IMR-90 (cell line): ENCODE results near the gene PEX10. TPM values are rescaled to one million over a fixed set of nuclear protein-coding genes. Genes with fewer than 3 reads are reported as not detected.

ENCODE experiments used
- ATAC-seq: fragments of 200-7000 bp; cut with Tn5 transposase; 2 replicates; pipeline ENCODE4 v1.9.1; 2020; ENCODE audit warnings: low read depth, mild to moderate bottlenecking, moderate library complexity
- BruUV-seq: library from RNA; stranded (reverse); fragments of 400-500 nt; replicated peaks from 2 replicates; lab custom pipeline; 2021; lab: Mats Ljungman, UMichigan
- CTCF ChIA-PET: fragments of 300-600 bp; formaldehyde crosslinking; extraction: SDS; loops from one replicate; lab custom pipeline; 2021; ENCODE audit warnings: antibody characterized with exemption; lab: Yijun Ruan, JAX
- POLR2A ChIA-PET: fragments of 300-600 bp; sonication (Branson Sonifier 250); formaldehyde crosslinking; loops from one replicate; lab custom pipeline; 2022; ENCODE audit warnings: antibody characterized with exemption; ENCODE audit not compliant: unreplicated experiment; lab: Charles Lee
- DNase-seq: peaks from one replicate; pipeline ENCODE4 v3.0.0; 2013
- H2AFZ ChIP-seq: replicated peaks from 2 replicates; pipeline ENCODE3; 2013; ENCODE audit warnings: low read length, mild to moderate bottlenecking; ENCODE audit not compliant: poor library complexity
- H2AK5ac ChIP-seq: 2 replicates; pipeline ENCODE4 v1.6.1; 2013; ENCODE audit warnings: low read depth, low read length, inconsistent platforms
- H2AK9ac ChIP-seq: replicated peaks from 2 replicates; pipeline ENCODE3; 2013; ENCODE audit warnings: mild to moderate bottlenecking, low read depth, low read length, moderate library complexity; ENCODE audit not compliant: poor library complexity
- H2BK120ac ChIP-seq: 2 replicates; pipeline ENCODE4 v1.6.1; 2013; ENCODE audit warnings: low read depth, low read length, inconsistent platforms
- H2BK15ac ChIP-seq: 3 replicates; pipeline ENCODE4 v1.6.1; 2013; ENCODE audit warnings: low read depth, low read length, inconsistent platforms
- H2BK20ac ChIP-seq: 2 replicates; pipeline ENCODE4 v1.6.1; 2013; ENCODE audit warnings: low read depth, mild to moderate bottlenecking, inconsistent platforms, low read length, moderate library complexity
- H2BK5ac ChIP-seq: 2 replicates; pipeline ENCODE4 v1.6.1; 2013; ENCODE audit warnings: mild to moderate bottlenecking, low read depth, low read length, inconsistent platforms; ENCODE audit not compliant: poor library complexity, severe bottlenecking
- H3K14ac ChIP-seq: replicated peaks from 2 replicates; pipeline ENCODE4 v1.6.1; 2013; ENCODE audit warnings: low read depth, low read length, inconsistent platforms
- H3K18ac ChIP-seq: 2 replicates; pipeline ENCODE4 v1.6.1; 2013; ENCODE audit warnings: low read depth, low read length, control low read depth
- H3K23ac ChIP-seq: 2 replicates; pipeline ENCODE4 v1.6.1; 2013; ENCODE audit warnings: low read depth, low read length, inconsistent platforms
- H3K27ac ChIP-seq: 2 replicates; pipeline ENCODE4 v1.5.1; 2013; ENCODE audit warnings: mild to moderate bottlenecking, control low read depth, low read length; ENCODE audit not compliant: insufficient read depth
- H3K27me3 ChIP-seq: 2 replicates; pipeline ENCODE4 v1.6.1; 2013; ENCODE audit warnings: low read length; ENCODE audit not compliant: control insufficient read depth, insufficient read depth
- H3K36me3 ChIP-seq: 2 replicates; pipeline ENCODE4 v1.6.1; 2013; ENCODE audit warnings: low read length, mixed read lengths; ENCODE audit not compliant: control insufficient read depth, insufficient read depth
- H3K4ac ChIP-seq: 2 replicates; pipeline ENCODE4 v1.6.1; 2013; ENCODE audit warnings: low read depth, low read length, inconsistent platforms
- H3K4me1 ChIP-seq: 2 replicates; pipeline ENCODE4 v1.6.1; 2013; ENCODE audit warnings: low read length, mixed read lengths; ENCODE audit not compliant: control insufficient read depth, insufficient read depth
- H3K4me2 ChIP-seq: 2 replicates; pipeline ENCODE4 v1.6.1; 2013; ENCODE audit warnings: low read depth, mild to moderate bottlenecking, control low read depth, low read length, moderate library complexity
- H3K4me3 ChIP-seq: 2 replicates; pipeline ENCODE4 v1.5.1; 2013; ENCODE audit warnings: low read depth, mild to moderate bottlenecking, control low read depth, low read length, moderate library complexity; ENCODE audit not compliant: insufficient read depth
- H3K56ac ChIP-seq: 2 replicates; pipeline ENCODE4 v1.6.1; 2013; ENCODE audit warnings: low read length, inconsistent platforms; ENCODE audit not compliant: insufficient read depth; ENCODE audit errors: extremely low read depth
- H3K79me1 ChIP-seq, 2 experiments: 2 replicates each; pipeline ENCODE4 v1.6.1; 2013; ENCODE audit warnings: low read length in 2 of 2, inconsistent platforms in 1 of 2, low read depth in 1 of 2
- H3K9ac ChIP-seq: 2 replicates; pipeline ENCODE4 v1.6.1; 2013; ENCODE audit warnings: low read depth, low read length, control low read depth
- H3K9me1 ChIP-seq: 2 replicates; pipeline ENCODE4 v1.6.1; 2013; ENCODE audit warnings: low read length, inconsistent platforms; ENCODE audit not compliant: insufficient read depth
- H3K9me3 ChIP-seq: 2 replicates; pipeline ENCODE4 v1.6.1; 2013; ENCODE audit warnings: low read length; ENCODE audit not compliant: control insufficient read depth, insufficient read depth
- H4K20me1 ChIP-seq: 2 replicates; pipeline ENCODE4 v1.6.1; 2013; ENCODE audit warnings: low read length, inconsistent platforms; ENCODE audit not compliant: insufficient read depth
- H4K5ac ChIP-seq: 2 replicates; pipeline ENCODE4 v1.6.1; 2013; ENCODE audit warnings: mild to moderate bottlenecking, low read depth, low read length, control low read depth
- H4K8ac ChIP-seq, 2 experiments: 2 replicates each; pipeline ENCODE4 v1.6.1; 2013; ENCODE audit warnings: low read depth in 2 of 2, low read length in 2 of 2, control low read depth in 1 of 2, inconsistent platforms in 1 of 2
- H4K91ac ChIP-seq: 2 replicates; pipeline ENCODE4 v1.6.1; 2013; ENCODE audit warnings: low read depth, low read length, inconsistent platforms; ENCODE audit not compliant: insufficient read depth
- BHLHE40 ChIP-seq: fragments of 150-350 bp; IDR thresholded peaks from 2 replicates; pipeline ENCODE4 v1.6.1; 2016; ENCODE audit warnings: mild to moderate bottlenecking, low read depth, low read length
- CEBPB ChIP-seq: IDR thresholded peaks from 2 replicates; pipeline ENCODE4 v1.6.1; 2012; ENCODE audit warnings: low read depth, low read length, improper control_type of control experiment
- CHD1 ChIP-seq: IDR thresholded peaks from 2 replicates; pipeline ENCODE4 v1.6.1; 2012; ENCODE audit warnings: low read depth, low read length, improper control_type of control experiment
- FOS ChIP-seq: fragments of 150-350 bp; IDR thresholded peaks from 2 replicates; pipeline ENCODE4 v1.6.1; 2016; ENCODE audit warnings: low read depth, low read length
- MAFK ChIP-seq: IDR thresholded peaks from 2 replicates; pipeline ENCODE4 v1.6.1; 2012; ENCODE audit warnings: low read depth, low read length, improper control_type of control experiment
- MAZ ChIP-seq: IDR thresholded peaks from 2 replicates; pipeline ENCODE4 v1.6.1; 2012; ENCODE audit warnings: low read depth, mild to moderate bottlenecking, low read length, improper control_type of control experiment, moderate library complexity, borderline replicate concordance
- MXI1 ChIP-seq: IDR thresholded peaks from 2 replicates; pipeline ENCODE4 v1.6.1; 2012; ENCODE audit warnings: low read depth, mild to moderate bottlenecking, low read length, moderate library complexity, borderline replicate concordance
- NFE2L2 ChIP-seq: fragments of 150-350 bp; IDR thresholded peaks from 2 replicates; pipeline ENCODE4 v1.6.1; 2016; ENCODE audit warnings: low read depth, mild to moderate bottlenecking, low read length
- POLR2A ChIP-seq: IDR thresholded peaks from 2 replicates; pipeline ENCODE4 v1.6.1; 2012; ENCODE audit warnings: mild to moderate bottlenecking, low read depth, low read length
- RAD21 ChIP-seq: IDR thresholded peaks from 2 replicates; pipeline ENCODE4 v1.6.1; 2012; ENCODE audit warnings: low read length, improper control_type of control experiment
- RCOR1 ChIP-seq: IDR thresholded peaks from 2 replicates; pipeline ENCODE4 v1.6.1; 2012; ENCODE audit warnings: mild to moderate bottlenecking, low read length, improper control_type of control experiment; ENCODE audit not compliant: insufficient replicate concordance
- RFX5 ChIP-seq: IDR thresholded peaks from 2 replicates; pipeline ENCODE4 v1.8.0; 2012; ENCODE audit warnings: low read depth, mild to moderate bottlenecking, low read length, moderate library complexity
- SMC3 ChIP-seq: fragments of 150-350 bp; IDR thresholded peaks from 2 replicates; pipeline ENCODE4 v1.6.1; 2016; ENCODE audit warnings: low read depth, mild to moderate bottlenecking, antibody characterized with exemption, low read length, moderate library complexity
- WGBS, 2 experiments: methylation state at CpG; one replicate each; pipeline versions ENCODE4 v1.1.5 to v1.1.7; 2013; ENCODE audit warnings: missing lambda C conversion rate in 2 of 2; ENCODE audit not compliant: insufficient read length in 1 of 2; ENCODE audit errors: extremely low coverage in 2 of 2; 5-methylcytosine and 5-hydroxymethylcytosine counted together
- dilution Hi-C: fragments of 300-500 bp; cut with HindIII; formaldehyde crosslinking; loops from one replicate; pipeline ENCODE4 v1.14.3; 2018; ENCODE audit warnings: low sequenced_read_pairs; ENCODE audit not compliant: unreplicated experiment
- in situ Hi-C: fragments of 300-500 bp; cut with MboI; formaldehyde crosslinking; loops from 3 replicates; pipeline ENCODE4 v1.14.3; 2019; ENCODE audit warnings: low sequenced_read_pairs, inconsistent platforms, mixed read lengths
- intact Hi-C: fragments of 100-400 bp; cut with micrococcal nuclease; formaldehyde crosslinking; loops from 2 replicates; pipeline ENCODE4 v1.10.0; 2022
- polyA plus RNA-seq, 3 experiments: library from polyadenylated mRNA; depleted of rRNA; stranded (reverse); fragments of >200 nt; gene quantifications; 2 replicates each; pipeline ENCODE4 v1.2.3, GENCODE V29; 2012; ENCODE audit warnings: low replicate concordance in 1 of 3
- total RNA-seq: library from RNA; depleted of rRNA; stranded (reverse); fragments of >200 nt; gene quantifications from 2 replicates; pipeline ENCODE4 v1.2.3, GENCODE V29; 2012
- TF ChIP-seq, protein P1 (sequence below): fragments of 150-350 bp; IDR thresholded peaks from 2 replicates; pipeline ENCODE4 v1.6.1; 2016; ENCODE audit warnings: low read depth, mild to moderate bottlenecking, low read length, moderate library complexity, borderline replicate concordance
- TF ChIP-seq, protein P2 (sequence below): fragments of 150-350 bp; IDR thresholded peaks from 2 replicates; pipeline ENCODE4 v1.6.1; 2017; ENCODE audit warnings: mild to moderate bottlenecking, antibody characterized with exemption, low read length, low read depth
- TF ChIP-seq, protein P3 (sequence below): conservative IDR thresholded peaks from 2 replicates; pipeline ENCODE4 v1.5.1; 2012; ENCODE audit warnings: mild to moderate bottlenecking, low read depth, low read length, improper control_type of control experiment

The PEX10 gene
- total and polyA plus RNA-seq, 2 of the 4 experiments (the other 2 are of a cell fraction), result 16.9 to 19.7 TPM

DNA sequence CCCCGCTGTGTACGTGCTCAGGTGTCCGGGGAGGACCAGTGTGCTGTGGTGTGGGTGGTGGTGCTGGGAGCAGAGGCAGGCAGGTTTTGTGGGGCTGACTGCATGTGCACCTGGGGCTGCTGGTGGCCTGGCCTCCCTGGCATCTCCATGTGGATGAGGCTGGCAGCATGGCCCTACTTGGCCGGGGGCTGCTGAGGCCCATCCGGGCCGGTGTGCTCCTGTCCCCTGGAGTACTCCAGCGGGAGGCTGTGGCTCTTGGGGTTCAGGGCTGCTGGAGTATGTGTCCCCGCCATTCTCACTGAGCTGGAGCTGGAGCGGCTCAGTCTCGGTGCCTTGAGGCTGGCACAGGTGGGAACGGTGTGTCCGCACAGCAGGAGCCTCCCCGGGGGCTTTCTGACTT lies 20.8 kb upstream of the PEX10 start:
- Histone ChIP-seq H3K9me1 (no peaks in the 10 kb centered on the region), H3K27me3 (peaks cover 50% of the 10 kb centered on the region), H3K4ac (no peak overlapping the region), H3K27ac (no peak overlapping the region), H2BK5ac (no peak overlapping the region), H3K9ac (no peak overlapping the region), H3K9me3 (peaks cover 5% of the 10 kb centered on the region; the same call in 1 of the 2 replicates), H2AK5ac (no peak overlapping the region), H4K91ac (no peak overlapping the region), H3K4me2 (no peak overlapping the region), H2AK9ac (no peak overlapping the region), H2BK120ac (no peak overlapping the region), H3K4me1 (no peaks in the 10 kb centered on the region), H2BK15ac (no peak overlapping the region), H3K36me3 (no peaks in the 10 kb centered on the region), H4K20me1 (no peaks in the 10 kb centered on the region; the same call in 1 of the 2 replicates), H3K18ac (no peak overlapping the region), H3K23ac (no peak overlapping the region), H3K56ac (no peak overlapping the region), H2AFZ (no peak overlapping the region), H2BK20ac (no peak overlapping the region), H3K79me1 (no peaks in the 10 kb centered on the region), H3K14ac (no peak overlapping the region), H4K5ac (no peak overlapping the region), H4K8ac (no peak overlapping the region), H3K4me3 (no peak overlapping the region)
- CTCF ChIA-PET, result no interaction called here
- dilution Hi-C loops (no loop called here), in situ Hi-C loops (loop anchor here (25.0 kb wide), 1 partner anchor 629 kb away; the partner anchor contains the start of gene PRDM16), intact Hi-C loops (loop anchor here (5.0 kb wide), 1 partner anchor 114 kb away; no protein-coding TSS in a partner anchor)
- ATAC-seq (no peak), DNase-seq (no peak)
- WGBS, 2 experiments, result 64% methylated on average over 7 of the region's 13 CpGs; no CpG with 5 or more reads in 1 of the 2 experiments
- BruUV-seq, result no TSS peak
- no peak for TF ChIP-seq BHLHE40
- TF ChIP-seq CHD1, result no peak
- TF ChIP-seq, protein P1, sequence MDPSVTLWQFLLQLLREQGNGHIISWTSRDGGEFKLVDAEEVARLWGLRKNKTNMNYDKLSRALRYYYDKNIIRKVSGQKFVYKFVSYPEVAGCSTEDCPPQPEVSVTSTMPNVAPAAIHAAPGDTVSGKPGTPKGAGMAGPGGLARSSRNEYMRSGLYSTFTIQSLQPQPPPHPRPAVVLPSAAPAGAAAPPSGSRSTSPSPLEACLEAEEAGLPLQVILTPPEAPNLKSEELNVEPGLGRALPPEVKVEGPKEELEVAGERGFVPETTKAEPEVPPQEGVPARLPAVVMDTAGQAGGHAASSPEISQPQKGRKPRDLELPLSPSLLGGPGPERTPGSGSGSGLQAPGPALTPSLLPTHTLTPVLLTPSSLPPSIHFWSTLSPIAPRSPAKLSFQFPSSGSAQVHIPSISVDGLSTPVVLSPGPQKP, result no peak
- no peak for TF ChIP-seq RFX5
- TF ChIP-seq, protein P2, sequence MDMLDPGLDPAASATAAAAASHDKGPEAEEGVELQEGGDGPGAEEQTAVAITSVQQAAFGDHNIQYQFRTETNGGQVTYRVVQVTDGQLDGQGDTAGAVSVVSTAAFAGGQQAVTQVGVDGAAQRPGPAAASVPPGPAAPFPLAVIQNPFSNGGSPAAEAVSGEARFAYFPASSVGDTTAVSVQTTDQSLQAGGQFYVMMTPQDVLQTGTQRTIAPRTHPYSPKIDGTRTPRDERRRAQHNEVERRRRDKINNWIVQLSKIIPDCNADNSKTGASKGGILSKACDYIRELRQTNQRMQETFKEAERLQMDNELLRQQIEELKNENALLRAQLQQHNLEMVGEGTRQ, result no peak
- no peak for TF ChIP-seq CEBPB
- no peak for TF ChIP-seq MAFK
- TF ChIP-seq MAZ, result no peak
- no peak for TF ChIP-seq SMC3
- no peak for TF ChIP-seq NFE2L2
- TF ChIP-seq POLR2A, result no peak
- no peak for TF ChIP-seq RCOR1
- TF ChIP-seq, protein P3, sequence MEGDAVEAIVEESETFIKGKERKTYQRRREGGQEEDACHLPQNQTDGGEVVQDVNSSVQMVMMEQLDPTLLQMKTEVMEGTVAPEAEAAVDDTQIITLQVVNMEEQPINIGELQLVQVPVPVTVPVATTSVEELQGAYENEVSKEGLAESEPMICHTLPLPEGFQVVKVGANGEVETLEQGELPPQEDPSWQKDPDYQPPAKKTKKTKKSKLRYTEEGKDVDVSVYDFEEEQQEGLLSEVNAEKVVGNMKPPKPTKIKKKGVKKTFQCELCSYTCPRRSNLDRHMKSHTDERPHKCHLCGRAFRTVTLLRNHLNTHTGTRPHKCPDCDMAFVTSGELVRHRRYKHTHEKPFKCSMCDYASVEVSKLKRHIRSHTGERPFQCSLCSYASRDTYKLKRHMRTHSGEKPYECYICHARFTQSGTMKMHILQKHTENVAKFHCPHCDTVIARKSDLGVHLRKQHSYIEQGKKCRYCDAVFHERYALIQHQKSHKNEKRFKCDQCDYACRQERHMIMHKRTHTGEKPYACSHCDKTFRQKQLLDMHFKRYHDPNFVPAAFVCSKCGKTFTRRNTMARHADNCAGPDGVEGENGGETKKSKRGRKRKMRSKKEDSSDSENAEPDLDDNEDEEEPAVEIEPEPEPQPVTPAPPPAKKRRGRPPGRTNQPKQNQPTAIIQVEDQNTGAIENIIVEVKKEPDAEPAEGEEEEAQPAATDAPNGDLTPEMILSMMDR, result no peak
- TF ChIP-seq MXI1, result no peak
- no peak for TF ChIP-seq RAD21
- TF ChIP-seq FOS, result no peak
- POLR2A ChIA-PET, result no interaction called here
